ENCODE data around the gene NELFB. TPM values are rescaled to one million over a fixed set of nuclear protein-coding genes. Genes with fewer than 3 reads are reported as not detected.

The NELFB gene
- total and polyA plus RNA-seq, 9 of the 15 experiments (the other 6 are each of a cell fraction or from before 2014, with no cell fraction given): 0.24 to 84.0 (median 29.7) TPM

DNA sequence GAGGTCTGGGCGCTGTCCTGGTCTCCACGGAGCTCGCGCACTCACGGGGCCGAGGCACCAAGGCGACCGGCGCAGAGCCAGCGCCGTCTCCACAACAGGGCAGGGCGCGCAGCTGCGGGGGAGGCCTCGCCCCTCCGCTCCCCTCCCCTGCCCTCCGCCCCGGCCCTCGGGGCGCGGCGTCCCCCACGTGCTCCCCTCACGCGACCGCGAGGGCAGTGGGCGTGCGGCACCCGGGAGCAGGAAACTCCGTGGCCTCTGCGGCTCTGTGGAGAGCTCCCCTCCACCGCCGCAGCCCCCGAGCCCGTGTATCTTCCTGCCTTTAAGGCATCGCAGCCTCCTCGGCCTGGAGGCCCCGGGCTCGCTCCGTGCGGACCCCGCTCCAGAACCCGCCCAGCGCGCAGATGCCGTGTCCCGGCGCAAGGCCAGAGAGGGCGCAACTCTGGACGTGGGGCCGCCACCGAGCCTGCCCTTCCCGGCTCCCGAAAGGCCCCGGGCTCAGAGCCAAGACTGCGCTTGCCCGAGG, 14.7 kb upstream of the NELFB start (continued):
- TF ChIP-seq HNRNPK (IDR thresholded peaks at IDR 0.05; ENCODE audit: low read depth, low read length, poor library complexity, severe bottlenecking) (peak; percentile 7), BHLHE40 (IDR thresholded peaks at IDR 0.05; ENCODE audit: low read length) (peak; percentile 96), TOE1 (IDR thresholded peaks at IDR 0.05; ENCODE audit: borderline replicate concordance) (no peak; the same call in 1 of the 2 replicates), TOE1 (CRISPR knock-in tag; IDR thresholded peaks at IDR 0.05; ENCODE audit: borderline replicate concordance, low read depth) (peak; percentile 33; the same call in 1 of the 2 replicates), ZNF76 (CRISPR knock-in tag; IDR thresholded peaks at IDR 0.05; ENCODE audit: borderline replicate concordance) (0 out of 2 replicates have a peak, but pooled peaks have one; percentile 80), TEAD1 (CRISPR knock-in tag; IDR thresholded peaks at IDR 0.05) (0 out of 4 replicates have a peak, but pooled peaks have one; percentile 66 to 74), DMBX1 (CRISPR knock-in tag; IDR thresholded peaks at IDR 0.05; ENCODE audit: borderline replicate concordance) (peak; percentile 64; the same call in 1 of the 2 replicates), JUND (IDR thresholded peaks at IDR 0.05; ENCODE audit: borderline replicate concordance, low read depth, low read length) (0 out of 2 replicates have a peak, but pooled peaks have one; percentile 4), JUND (tag; IDR thresholded peaks at IDR 0.05; ENCODE audit: borderline replicate concordance, low read depth, low read length) (no peak), ETV5 (CRISPR knock-in tag; IDR thresholded peaks at IDR 0.05; ENCODE audit: low read depth) (peak; percentile 68; the same call in 1 of the 2 replicates), MTA3 (IDR thresholded peaks at IDR 0.05; ENCODE audit: borderline replicate concordance) (peak; percentile 35), E2F3 (CRISPR knock-in tag; IDR thresholded peaks at IDR 0.05) (0 out of 2 replicates have a peak, but pooled peaks have one; percentile 69), TEAD4 (IDR thresholded peaks at IDR 0.05; ENCODE audit: low read length) (peak; percentile 18; the same call in 1 of the 2 replicates), TEAD4 (CRISPR knock-in tag; IDR thresholded peaks at IDR 0.05; ENCODE audit: borderline replicate concordance) (no peak), ZBED1 (IDR thresholded peaks at IDR 0.05) (peak; percentile 77; the same call in 1 of the 2 replicates), ZNF282 (CRISPR knock-in tag; IDR thresholded peaks at IDR 0.05) (0 out of 2 replicates have a peak, but pooled peaks have one; percentile 72), ZNF124 (CRISPR knock-in tag; IDR thresholded peaks at IDR 0.05) (0 out of 2 replicates have a peak, but pooled peaks have one; percentile 53)
- TF ChIP-seq, protein P1, sequence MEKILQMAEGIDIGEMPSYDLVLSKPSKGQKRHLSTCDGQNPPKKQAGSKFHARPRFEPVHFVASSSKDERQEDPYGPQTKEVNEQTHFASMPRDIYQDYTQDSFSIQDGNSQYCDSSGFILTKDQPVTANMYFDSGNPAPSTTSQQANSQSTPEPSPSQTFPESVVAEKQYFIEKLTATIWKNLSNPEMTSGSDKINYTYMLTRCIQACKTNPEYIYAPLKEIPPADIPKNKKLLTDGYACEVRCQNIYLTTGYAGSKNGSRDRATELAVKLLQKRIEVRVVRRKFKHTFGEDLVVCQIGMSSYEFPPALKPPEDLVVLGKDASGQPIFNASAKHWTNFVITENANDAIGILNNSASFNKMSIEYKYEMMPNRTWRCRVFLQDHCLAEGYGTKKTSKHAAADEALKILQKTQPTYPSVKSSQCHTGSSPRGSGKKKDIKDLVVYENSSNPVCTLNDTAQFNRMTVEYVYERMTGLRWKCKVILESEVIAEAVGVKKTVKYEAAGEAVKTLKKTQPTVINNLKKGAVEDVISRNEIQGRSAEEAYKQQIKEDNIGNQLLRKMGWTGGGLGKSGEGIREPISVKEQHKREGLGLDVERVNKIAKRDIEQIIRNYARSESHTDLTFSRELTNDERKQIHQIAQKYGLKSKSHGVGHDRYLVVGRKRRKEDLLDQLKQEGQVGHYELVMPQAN (IDR thresholded peaks at IDR 0.05; ENCODE audit: borderline replicate concordance): peak; percentile 91
- TF ChIP-seq, protein P2, sequence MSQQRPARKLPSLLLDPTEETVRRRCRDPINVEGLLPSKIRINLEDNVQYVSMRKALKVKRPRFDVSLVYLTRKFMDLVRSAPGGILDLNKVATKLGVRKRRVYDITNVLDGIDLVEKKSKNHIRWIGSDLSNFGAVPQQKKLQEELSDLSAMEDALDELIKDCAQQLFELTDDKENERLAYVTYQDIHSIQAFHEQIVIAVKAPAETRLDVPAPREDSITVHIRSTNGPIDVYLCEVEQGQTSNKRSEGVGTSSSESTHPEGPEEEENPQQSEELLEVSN (IDR thresholded peaks at IDR 0.05; ENCODE audit: borderline replicate concordance in 1 of 2, extremely low read depth in 1 of 2, insufficient read depth in 1 of 2, insufficient read length in 1 of 2, low read depth in 1 of 2, low read length in 1 of 2, poor library complexity in 1 of 2, severe bottlenecking in 1 of 2): peak; percentile 89
- TF ChIP-seq, protein P3, sequence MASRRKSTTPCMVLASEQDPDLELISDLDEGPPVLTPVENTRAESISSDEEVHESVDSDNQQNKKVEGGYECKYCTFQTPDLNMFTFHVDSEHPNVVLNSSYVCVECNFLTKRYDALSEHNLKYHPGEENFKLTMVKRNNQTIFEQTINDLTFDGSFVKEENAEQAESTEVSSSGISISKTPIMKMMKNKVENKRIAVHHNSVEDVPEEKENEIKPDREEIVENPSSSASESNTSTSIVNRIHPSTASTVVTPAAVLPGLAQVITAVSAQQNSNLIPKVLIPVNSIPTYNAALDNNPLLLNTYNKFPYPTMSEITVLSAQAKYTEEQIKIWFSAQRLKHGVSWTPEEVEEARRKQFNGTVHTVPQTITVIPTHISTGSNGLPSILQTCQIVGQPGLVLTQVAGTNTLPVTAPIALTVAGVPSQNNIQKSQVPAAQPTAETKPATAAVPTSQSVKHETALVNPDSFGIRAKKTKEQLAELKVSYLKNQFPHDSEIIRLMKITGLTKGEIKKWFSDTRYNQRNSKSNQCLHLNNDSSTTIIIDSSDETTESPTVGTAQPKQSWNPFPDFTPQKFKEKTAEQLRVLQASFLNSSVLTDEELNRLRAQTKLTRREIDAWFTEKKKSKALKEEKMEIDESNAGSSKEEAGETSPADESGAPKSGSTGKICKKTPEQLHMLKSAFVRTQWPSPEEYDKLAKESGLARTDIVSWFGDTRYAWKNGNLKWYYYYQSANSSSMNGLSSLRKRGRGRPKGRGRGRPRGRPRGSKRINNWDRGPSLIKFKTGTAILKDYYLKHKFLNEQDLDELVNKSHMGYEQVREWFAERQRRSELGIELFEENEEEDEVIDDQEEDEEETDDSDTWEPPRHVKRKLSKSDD (conservative IDR thresholded peaks at IDR 0.05; ENCODE audit: low read length): no peak
- TF ChIP-seq, protein P4, sequence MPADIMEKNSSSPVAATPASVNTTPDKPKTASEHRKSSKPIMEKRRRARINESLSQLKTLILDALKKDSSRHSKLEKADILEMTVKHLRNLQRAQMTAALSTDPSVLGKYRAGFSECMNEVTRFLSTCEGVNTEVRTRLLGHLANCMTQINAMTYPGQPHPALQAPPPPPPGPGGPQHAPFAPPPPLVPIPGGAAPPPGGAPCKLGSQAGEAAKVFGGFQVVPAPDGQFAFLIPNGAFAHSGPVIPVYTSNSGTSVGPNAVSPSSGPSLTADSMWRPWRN (IDR thresholded peaks at IDR 0.05; ENCODE audit: low read depth): peak; percentile 51; the same call in 1 of the 2 replicates
